ENCODE data around the gene RTN4RL2.

Gene RTN4RL2

DNA sequence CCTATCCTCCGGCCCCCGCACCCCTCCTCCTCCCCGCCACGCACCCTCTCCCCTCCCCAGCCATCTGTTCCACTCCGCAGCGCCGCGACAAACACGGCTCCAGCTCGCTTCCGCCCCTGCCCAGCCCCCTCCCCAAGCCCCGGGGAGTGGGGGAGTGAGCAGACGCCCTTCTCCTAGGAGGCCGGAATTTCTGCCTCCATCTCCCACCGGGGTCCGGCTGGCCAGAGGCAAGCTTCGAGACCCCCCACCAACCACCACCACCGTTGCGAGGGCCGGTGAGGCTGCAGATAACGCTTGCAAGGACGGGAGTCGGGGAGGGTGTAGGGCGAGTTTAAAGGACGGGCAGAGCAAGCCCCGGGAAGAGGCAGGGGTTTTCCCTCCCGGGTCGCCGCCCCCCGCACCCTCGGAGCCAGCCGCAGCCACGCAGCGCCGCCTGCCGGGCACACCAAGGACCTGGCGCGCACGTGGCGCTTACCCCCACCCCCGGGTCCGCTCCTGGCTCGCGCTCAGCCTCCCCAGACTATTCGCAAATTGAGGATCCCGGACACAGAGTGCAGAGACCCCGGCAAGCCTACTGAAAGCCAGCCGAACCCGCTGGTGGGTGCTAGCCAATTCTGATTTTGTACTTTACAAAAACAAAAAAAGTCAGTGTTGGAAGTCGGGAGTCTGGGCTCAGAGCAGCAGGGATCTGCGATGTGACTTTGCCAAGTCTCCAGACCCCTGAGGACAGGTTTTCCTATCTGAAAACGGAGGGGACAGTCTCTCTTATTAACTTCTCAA lies 22.6 kb downstream of the RTN4RL2 start:
- DNase-seq (ENCODE audit: low read depth), result no peak
- H3K4me3 ChIP-seq (ENCODE audit: low read depth, low read length), result peak overlapping the region; percentile 34
- in situ Hi-C loops (cut with HindIII; ENCODE audit: low sequenced_read_pairs), result no loop called here
- TF ChIP-seq, protein P1, sequence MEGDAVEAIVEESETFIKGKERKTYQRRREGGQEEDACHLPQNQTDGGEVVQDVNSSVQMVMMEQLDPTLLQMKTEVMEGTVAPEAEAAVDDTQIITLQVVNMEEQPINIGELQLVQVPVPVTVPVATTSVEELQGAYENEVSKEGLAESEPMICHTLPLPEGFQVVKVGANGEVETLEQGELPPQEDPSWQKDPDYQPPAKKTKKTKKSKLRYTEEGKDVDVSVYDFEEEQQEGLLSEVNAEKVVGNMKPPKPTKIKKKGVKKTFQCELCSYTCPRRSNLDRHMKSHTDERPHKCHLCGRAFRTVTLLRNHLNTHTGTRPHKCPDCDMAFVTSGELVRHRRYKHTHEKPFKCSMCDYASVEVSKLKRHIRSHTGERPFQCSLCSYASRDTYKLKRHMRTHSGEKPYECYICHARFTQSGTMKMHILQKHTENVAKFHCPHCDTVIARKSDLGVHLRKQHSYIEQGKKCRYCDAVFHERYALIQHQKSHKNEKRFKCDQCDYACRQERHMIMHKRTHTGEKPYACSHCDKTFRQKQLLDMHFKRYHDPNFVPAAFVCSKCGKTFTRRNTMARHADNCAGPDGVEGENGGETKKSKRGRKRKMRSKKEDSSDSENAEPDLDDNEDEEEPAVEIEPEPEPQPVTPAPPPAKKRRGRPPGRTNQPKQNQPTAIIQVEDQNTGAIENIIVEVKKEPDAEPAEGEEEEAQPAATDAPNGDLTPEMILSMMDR (IDR thresholded peaks at IDR 0.05; ENCODE audit: low read depth, low read length, missing control alignments), result peak; percentile 73

DNA sequence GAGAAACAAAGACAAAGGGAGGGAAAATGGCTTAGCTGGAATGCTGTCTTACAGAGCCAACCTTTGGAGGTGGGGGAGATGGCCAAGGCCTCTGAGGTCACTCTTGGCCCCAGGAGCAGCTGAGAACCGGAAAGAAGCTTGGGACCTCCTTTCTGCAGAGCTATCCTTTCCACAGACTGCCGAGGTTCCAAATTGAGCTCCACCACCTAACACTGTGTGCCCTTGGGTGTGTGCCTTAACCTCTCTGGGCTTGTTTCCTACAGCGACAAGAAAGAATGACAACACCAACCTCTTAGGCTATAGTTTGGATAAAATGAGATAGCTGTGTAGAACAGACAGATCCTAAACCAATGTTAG lies 23.2 kb downstream of the RTN4RL2 start:
- TF ChIP-seq, protein P1 (IDR thresholded peaks at IDR 0.05; ENCODE audit: low read depth, low read length, missing control alignments), result no peak
- H3K4me3 ChIP-seq (ENCODE audit: low read depth, low read length), result no peak overlapping the region
- in situ Hi-C loops (cut with HindIII; ENCODE audit: low sequenced_read_pairs), result no loop called here
- DNase-seq (ENCODE audit: low read depth), result no peak

DNA sequence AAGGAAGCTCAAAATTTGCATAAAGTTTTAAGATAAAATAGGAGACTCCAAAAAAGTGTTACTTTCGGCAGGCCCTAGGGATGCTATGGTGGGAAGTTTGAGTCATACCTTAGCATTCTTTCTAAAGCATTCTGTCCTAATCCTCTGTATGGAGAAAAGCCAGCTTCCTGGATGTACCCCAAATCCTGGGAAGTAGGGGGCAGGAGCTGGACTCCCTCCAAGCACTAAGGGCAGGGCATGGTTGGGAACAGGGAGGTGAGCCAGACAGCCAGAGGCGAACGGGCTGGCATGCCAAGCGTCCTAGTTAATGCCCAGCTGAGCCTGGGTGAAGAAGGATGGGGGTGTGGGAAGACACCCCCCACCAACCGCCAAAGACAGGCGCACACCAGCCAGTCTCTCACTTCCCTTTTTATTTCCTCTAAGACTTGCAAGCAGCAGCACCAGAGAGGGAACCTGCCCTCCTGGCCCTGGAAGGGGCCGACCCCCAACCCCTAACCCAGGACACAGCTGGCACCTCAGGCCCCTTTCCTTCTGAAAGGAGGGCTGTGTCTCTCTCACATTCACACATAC lies 23.9 kb downstream of the RTN4RL2 start:
- no peak overlapping the region for H3K4me3 ChIP-seq (ENCODE audit: low read depth, low read length)
- no peak for DNase-seq (ENCODE audit: low read depth)
- in situ Hi-C loops (cut with HindIII; ENCODE audit: low sequenced_read_pairs), result no loop called here
- TF ChIP-seq, protein P1 (IDR thresholded peaks at IDR 0.05; ENCODE audit: low read depth, low read length, missing control alignments), result no peak

DNA sequence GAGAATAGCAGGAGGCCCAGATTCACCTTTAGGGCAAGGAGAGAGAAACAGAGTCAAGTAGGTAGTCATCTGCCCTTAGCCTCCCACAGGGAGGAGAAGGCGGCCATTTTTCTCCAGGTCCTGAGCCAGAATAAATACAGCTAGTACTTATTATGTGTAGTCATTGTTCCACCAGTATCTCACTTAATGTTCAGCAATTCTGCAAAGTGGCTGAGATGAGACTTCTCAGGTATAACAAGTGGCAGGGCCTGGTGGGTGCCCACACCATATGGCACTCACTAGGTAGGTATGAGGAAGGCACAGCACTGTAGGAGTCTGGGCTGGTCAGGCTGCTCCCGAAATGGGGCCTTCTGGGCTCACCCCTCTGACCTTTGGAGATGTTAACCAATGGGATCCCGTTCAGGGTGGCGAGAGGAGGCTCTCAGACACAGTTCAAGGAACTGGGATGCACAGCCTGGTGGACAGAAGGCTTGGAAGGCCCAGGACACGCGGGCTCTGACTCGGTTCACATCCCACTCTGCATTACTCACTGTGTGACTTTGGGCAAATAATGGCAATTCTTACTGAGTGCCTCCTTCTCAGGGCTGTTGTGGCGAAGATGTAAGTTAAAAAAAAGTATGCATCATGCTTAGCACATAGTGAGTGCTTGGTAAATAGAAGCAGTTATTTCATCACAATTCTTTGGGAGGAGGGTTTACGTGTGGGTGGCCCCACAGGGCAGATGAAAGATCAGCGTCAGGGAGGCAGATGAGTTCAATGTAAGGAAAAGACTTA lies 25.1 kb downstream of the RTN4RL2 start:
- DNase-seq (ENCODE audit: low read depth), result no peak
- H3K4me3 ChIP-seq (ENCODE audit: low read depth, low read length), result no peak overlapping the region
- TF ChIP-seq, protein P1 (IDR thresholded peaks at IDR 0.05; ENCODE audit: low read depth, low read length, missing control alignments), result no peak
- in situ Hi-C loops (cut with HindIII; ENCODE audit: low sequenced_read_pairs), result no loop called here

DNA sequence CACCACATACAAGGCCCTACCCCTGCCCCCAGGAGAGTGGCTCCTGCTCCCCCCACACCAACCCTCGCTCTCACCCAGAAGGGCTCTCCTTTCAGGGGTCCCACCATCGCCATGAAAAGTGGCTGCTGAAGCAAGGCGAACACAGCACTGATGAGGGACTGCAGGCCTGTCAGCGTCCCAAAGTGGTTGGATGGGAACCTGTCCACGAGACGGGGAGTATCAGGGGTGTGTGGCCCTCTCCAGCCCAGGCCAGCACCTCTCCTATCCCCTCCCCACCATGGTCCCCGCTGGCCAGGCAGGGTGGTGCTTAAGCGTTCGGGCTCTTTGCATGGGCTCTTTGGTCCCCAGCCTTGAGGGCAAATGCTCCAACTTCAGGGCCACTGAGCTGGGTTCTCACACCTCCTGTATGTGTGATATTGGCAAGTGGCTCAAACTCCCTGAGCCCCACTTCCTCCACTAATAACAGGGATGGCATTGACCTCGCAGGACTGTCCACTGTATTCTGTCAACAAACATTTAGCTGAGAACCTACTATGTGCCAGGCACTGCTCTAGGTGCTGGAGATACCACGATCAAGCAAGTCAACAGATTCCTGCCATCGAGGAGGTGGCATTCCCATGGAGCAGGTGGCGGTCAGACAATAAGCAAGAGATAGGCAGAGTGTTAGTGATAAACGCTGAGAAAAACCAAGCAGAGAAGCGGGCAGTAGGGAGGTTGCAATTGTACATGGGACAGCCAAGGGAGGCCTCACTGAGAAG lies 26.9 kb downstream of the RTN4RL2 start:
- H3K4me3 ChIP-seq (ENCODE audit: low read depth, low read length), result no peak overlapping the region
- in situ Hi-C loops (cut with HindIII; ENCODE audit: low sequenced_read_pairs), result no loop called here
- no peak for DNase-seq (ENCODE audit: low read depth)
- TF ChIP-seq, protein P1 (IDR thresholded peaks at IDR 0.05; ENCODE audit: low read depth, low read length, missing control alignments), result no peak
